K562 (cell line): Measurements from ENCODE around the gene CPE. TPM values are rescaled to one million over a fixed set of nuclear protein-coding genes. Genes with fewer than 3 reads are reported as not detected.

ENCODE experiments used
- ATAC-seq: fragments of 200-7000 bp; cut with Tn5 transposase; 3 replicates; pipeline ENCODE4 v1.9.1; 2020; ENCODE audit warnings: moderate library complexity
- BruUV-seq: library from RNA; stranded (reverse); fragments of 400-500 nt; replicated peaks from 2 replicates; lab custom pipeline; 2021; lab: Mats Ljungman, UMichigan
- CTCF ChIA-PET: fragments of 300-600 bp; formaldehyde crosslinking; extraction: SDS; loops from one replicate; lab custom pipeline; 2021; ENCODE audit warnings: low intra/inter-chr PET ratio; lab: Yijun Ruan, JAX
- POLR2A ChIA-PET: fragments of 300-600, 350-650 bp; sonication (Branson Sonifier 250); formaldehyde crosslinking; extraction: SDS; loops from one replicate; lab custom pipeline; 2021; ENCODE audit warnings: antibody characterized with exemption, inconsistent platforms; lab: Yijun Ruan, JAX
- DNase-seq, 4 experiments: peaks; one replicate each; pipeline versions ENCODE4 v3.0.0 to v3.0.0-alpha.2; 2011 to 2018; ENCODE audit warnings: low spot score in 3 of 4, mixed read lengths in 3 of 4; ENCODE audit errors: extremely low read depth in 1 of 4
- FAIRE-seq: peaks from 2 replicates; lab custom pipeline; 2011; peaks lifted over from hg19 to GRCh38; lab: Jason Lieb, UNC
- H2AFZ ChIP-seq: 2 replicates; pipeline ENCODE4 v1.6.0; 2011; ENCODE audit warnings: low read depth, low read length, control low read depth, inconsistent platforms
- H3K27ac ChIP-seq: fragments of 200-600 bp; 3 replicates; pipeline ENCODE4 v1.8.0; 2011; ENCODE audit warnings: low read depth, mild to moderate bottlenecking, control low read depth, inconsistent platforms, low read length, moderate library complexity, mixed read lengths; ENCODE audit errors: extremely low read depth
- H3K27me3 ChIP-seq, 2 experiments: fragments of 300-600 bp in 1 of 2; 2 replicates in 1 of 2; 3 replicates in 1 of 2; pipeline versions ENCODE4 v1.6.0 to v1.8.0; 2011; ENCODE audit warnings: inconsistent platforms in 2 of 2, low read length in 2 of 2, mild to moderate bottlenecking in 1 of 2, mixed read lengths in 1 of 2, moderate library complexity in 1 of 2; ENCODE audit not compliant: control insufficient read depth in 2 of 2, insufficient read depth in 2 of 2
- H3K36me3 ChIP-seq: fragments of 300-600 bp; 3 replicates; pipeline ENCODE4 v1.8.0; 2011; ENCODE audit warnings: mild to moderate bottlenecking, low read length, inconsistent platforms; ENCODE audit not compliant: control insufficient read depth, insufficient read depth
- H3K4me1 ChIP-seq, 2 experiments: fragments of 200-600 bp in 1 of 2; replicated peaks in 1 of 2; 2 replicates in 1 of 2; 3 replicates in 1 of 2; pipeline versions ENCODE4 v1.5.1 to v1.8.0; 2011; ENCODE audit warnings: inconsistent platforms in 2 of 2, low read length in 2 of 2, mild to moderate bottlenecking in 1 of 2, mixed read lengths in 1 of 2, moderate library complexity in 1 of 2; ENCODE audit not compliant: control insufficient read depth in 2 of 2, insufficient read depth in 2 of 2
- H3K4me2 ChIP-seq: 2 replicates; pipeline ENCODE4 v1.6.1; 2011; ENCODE audit warnings: low read length, control low read depth, inconsistent platforms, mixed read lengths; ENCODE audit not compliant: insufficient read depth
- H3K4me3 ChIP-seq: fragments of 200-600 bp; sonication (generic), shearing (Covaris generic); 2 replicates; pipeline ENCODE4 v1.5.1; 2016; ENCODE audit warnings: control low read depth, inconsistent platforms
- H3K79me2 ChIP-seq: fragments of 200-600 bp; 3 replicates; pipeline ENCODE4 v1.8.0; 2011; ENCODE audit warnings: low read length, inconsistent platforms; ENCODE audit not compliant: control insufficient read depth, insufficient read depth
- H3K9ac ChIP-seq, 2 experiments: 2 replicates each; pipeline versions ENCODE4 v1.6.0 to v1.6.1; 2011; ENCODE audit warnings: low read depth in 2 of 2, low read length in 2 of 2, control low read depth in 1 of 2, inconsistent platforms in 1 of 2, mild to moderate bottlenecking in 1 of 2, mixed read lengths in 1 of 2; ENCODE audit not compliant: insufficient read depth in 1 of 2
- H3K9me1 ChIP-seq: one replicate; pipeline ENCODE4 v1.6.0; 2011; ENCODE audit warnings: inconsistent platforms, mild to moderate bottlenecking, low read length, moderate library complexity; ENCODE audit not compliant: control insufficient read depth, insufficient read depth
- H3K9me3 ChIP-seq: replicated peaks from 2 replicates; pipeline ENCODE4 v1.5.1; 2011; ENCODE audit warnings: low read depth, low read length, inconsistent platforms; ENCODE audit not compliant: control insufficient read depth, insufficient read depth
- H4K20me1 ChIP-seq: replicated peaks from 2 replicates; pipeline ENCODE4 v1.6.1; 2011; ENCODE audit warnings: low read length, inconsistent platforms, mixed read lengths; ENCODE audit not compliant: control insufficient read depth, insufficient read depth
- ADNP ChIP-seq: fragments of 200-800 bp; sonication (Bioruptor generic); IDR thresholded peaks from 2 replicates; pipeline ENCODE4 v1.6.1; 2016; ENCODE audit warnings: missing genetic modification characterization, missing compliant biosample characterization
- ETV6 ChIP-seq, 3 experiments: fragments of 150-350 bp in 1 of 3; sonication (generic) in 1 of 3; formaldehyde crosslinking in 1 of 3; IDR thresholded peaks; 2 replicates each; pipeline versions ENCODE4 v1.6.1 to v1.8.0; 2014 to 2022; ENCODE audit warnings: borderline replicate concordance in 2 of 3, low read depth in 2 of 3, antibody characterized with exemption in 1 of 3, low read length in 1 of 3, mild to moderate bottlenecking in 1 of 3, missing genetic modification reagents in 1 of 3
- HEY1 ChIP-seq: fragments of 250-450 bp; sonication (Bioruptor Pico); IDR thresholded peaks from 2 replicates; pipeline ENCODE4 v1.5.0; 2020; ENCODE audit warnings: mild to moderate bottlenecking, moderate library complexity, borderline replicate concordance
- WGBS: fragments of 100-300 bp; shearing (Covaris generic); methylation state at CpG from one replicate; pipeline ENCODE4 v1.1.6; 2016; ENCODE audit warnings: low coverage, mixed read lengths; ENCODE audit not compliant: insufficient coverage; ENCODE audit errors: missing lambda C conversion rate; 5-methylcytosine and 5-hydroxymethylcytosine counted together
- in situ Hi-C: fragments of 300-500 bp; cut with MboI; formaldehyde crosslinking; loops from 4 replicates; pipeline ENCODE4 v1.15.0; 2018; ENCODE audit warnings: inconsistent platforms, mixed read lengths
- intact Hi-C: fragments of 100-400 bp; cut with micrococcal nuclease; formaldehyde crosslinking; loops from 2 replicates; pipeline ENCODE4 v1.14.2; 2022
- polyA plus RNA-seq, 8 experiments: library from polyadenylated mRNA; depleted of rRNA in 4 of 8; stranded (reverse) in 5 of 8; unstranded in 3 of 8; fragments of >200 nt; fragmentation: Nextera tagmentation in 2 of 8; fragmentation: Illumina TruSeq in 1 of 8; extraction: Ambion mirVana in 2 of 8; extraction: Trizol in 1 of 8; gene quantifications; 2 replicates each; pipeline versions ENCODE4 v1.2.1 to v1.2.3, GENCODE V29; 2011 to 2014; ENCODE audit warnings: inconsistent platforms in 1 of 8, missing spikeins in 1 of 8
- total RNA-seq, 7 experiments: library from RNA; depleted of rRNA in 6 of 7; stranded (reverse); fragments of >200 nt in 6 of 7; fragmentation: Illumina TruSeq in 2 of 7; extraction: Trizol in 2 of 7; gene quantifications; 2 replicates each; pipeline versions ENCODE4 v1.2.1 to v1.2.3, GENCODE V29; 2011 to 2021; ENCODE audit warnings: low replicate concordance in 1 of 7
- TF ChIP-seq, protein P1 (sequence below): fragments of 450-650 bp; formaldehyde crosslinking; IDR thresholded peaks from 2 replicates; pipeline ENCODE4 v1.4.0; 2022; ENCODE audit warnings: mild to moderate bottlenecking, moderate library complexity
- TF ChIP-seq, protein P2 (sequence below): IDR thresholded peaks from 2 replicates; pipeline ENCODE4 v1.6.1; 2014; ENCODE audit warnings: antibody characterized with exemption

The CPE gene
- total and polyA plus RNA-seq, 9 of the 15 experiments (the other 6 are each of a cell fraction or from before 2014, with no cell fraction given) = 0.04 to 0.16 (median 0.06) TPM; not detected in 4

DNA sequence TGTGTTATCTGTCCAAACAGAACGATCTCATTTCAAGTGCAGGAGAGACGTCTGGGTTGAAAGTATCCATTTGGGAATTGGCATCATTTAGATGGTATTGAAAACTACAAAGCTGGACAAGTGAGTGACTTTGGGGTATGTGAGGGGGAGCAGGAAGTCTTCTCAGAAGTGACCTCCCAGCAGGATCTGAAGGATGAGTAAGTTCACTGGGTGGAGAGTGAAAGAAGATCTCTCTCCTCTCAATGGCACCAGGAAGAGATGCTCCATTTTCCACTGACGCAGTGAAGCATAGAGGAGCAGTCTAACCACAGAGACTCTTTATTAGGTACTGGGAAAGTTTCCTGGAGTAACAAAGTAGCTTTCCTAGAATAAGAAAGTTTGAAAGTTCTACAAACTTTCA lies 161.0 kb downstream of the CPE start:
- POLR2A ChIA-PET = no interaction called here
- no peak for DNase-seq
- TF ChIP-seq ETV6 (IDR thresholded peaks at IDR 0.05; ENCODE audit: borderline replicate concordance in 1 of 2, low read depth in 2 of 2, low read length in 1 of 2) = no peak
- no peak for TF ChIP-seq ETV6 (CRISPR knock-in tag; IDR thresholded peaks at IDR 0.05; ENCODE audit: borderline replicate concordance)
- TF ChIP-seq, protein P1, sequence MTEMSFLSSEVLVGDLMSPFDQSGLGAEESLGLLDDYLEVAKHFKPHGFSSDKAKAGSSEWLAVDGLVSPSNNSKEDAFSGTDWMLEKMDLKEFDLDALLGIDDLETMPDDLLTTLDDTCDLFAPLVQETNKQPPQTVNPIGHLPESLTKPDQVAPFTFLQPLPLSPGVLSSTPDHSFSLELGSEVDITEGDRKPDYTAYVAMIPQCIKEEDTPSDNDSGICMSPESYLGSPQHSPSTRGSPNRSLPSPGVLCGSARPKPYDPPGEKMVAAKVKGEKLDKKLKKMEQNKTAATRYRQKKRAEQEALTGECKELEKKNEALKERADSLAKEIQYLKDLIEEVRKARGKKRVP (CRISPR knock-in tag) = no peak
- TF ChIP-seq, protein P2, sequence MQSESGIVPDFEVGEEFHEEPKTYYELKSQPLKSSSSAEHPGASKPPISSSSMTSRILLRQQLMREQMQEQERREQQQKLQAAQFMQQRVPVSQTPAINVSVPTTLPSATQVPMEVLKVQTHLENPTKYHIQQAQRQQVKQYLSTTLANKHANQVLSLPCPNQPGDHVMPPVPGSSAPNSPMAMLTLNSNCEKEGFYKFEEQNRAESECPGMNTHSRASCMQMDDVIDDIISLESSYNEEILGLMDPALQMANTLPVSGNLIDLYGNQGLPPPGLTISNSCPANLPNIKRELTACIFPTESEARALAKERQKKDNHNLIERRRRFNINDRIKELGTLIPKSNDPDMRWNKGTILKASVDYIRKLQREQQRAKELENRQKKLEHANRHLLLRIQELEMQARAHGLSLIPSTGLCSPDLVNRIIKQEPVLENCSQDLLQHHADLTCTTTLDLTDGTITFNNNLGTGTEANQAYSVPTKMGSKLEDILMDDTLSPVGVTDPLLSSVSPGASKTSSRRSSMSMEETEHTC = no peak
- no peak for TF ChIP-seq ADNP (tag)
- no peak for TF ChIP-seq HEY1 (CRISPR knock-in tag)
- TF ChIP-seq, all 486 proteins: peak for 0
- FAIRE-seq (no peak), ATAC-seq (peak; percentile 17; the same call in 1 of the 3 replicates)
- Histone ChIP-seq H3K9me1 (no peaks in the 10 kb centered on the region), H3K9ac (no peak overlapping the region), H3K79me2 (no peaks in the 10 kb centered on the region), H3K4me1 (no peaks in the 10 kb centered on the region), H3K9me3 (no peaks in the 10 kb centered on the region), H3K27me3 (no peaks in the 10 kb centered on the region), H3K4me2 (no peak overlapping the region), H2AFZ (no peak overlapping the region), H4K20me1 (no peaks in the 10 kb centered on the region), H3K27ac (no peak overlapping the region), H3K36me3 (no peaks in the 10 kb centered on the region), H3K4me3 (no peak overlapping the region)
- intact Hi-C loops = no loop called here
- no TSS peak for BruUV-seq
- CTCF ChIA-PET = interaction anchor here (0.7 kb wide), 1 partner anchor 62 kb away, joined by 4 read pairs; no protein-coding TSS in a partner anchor
- 0% methylated on average over 3 of the region's 3 CpGs for WGBS
- in situ Hi-C loops = loop anchor here (10.0 kb wide), 1 partner anchor 555 kb away; no protein-coding TSS in a partner anchor
